Peyer's patch (tissue), 4 donors: ENCODE results near the gene EP400.

Source experiments
- POLR2A ChIP-seq, 2 donors: fragments of 450-650 bp; IDR thresholded peaks; one replicate each; pipeline ENCODE4 v1.5.1; 2017; ENCODE audit warnings: antibody characterized with exemption in 2 of 2, mild to moderate bottlenecking in 2 of 2, moderate library complexity in 2 of 2
- TF ChIP-seq, protein P1 (sequence below), 6 experiments: fragments of 450-650 bp in 4 of 6; fragments of 200-600 bp in 2 of 6; sonication (generic) in 1 of 6; IDR thresholded peaks; one replicate each; pipeline ENCODE4 v1.5.1; 2017 to 2019; ENCODE audit warnings: antibody characterized with exemption in 6 of 6, mild to moderate bottlenecking in 3 of 6, moderate library complexity in 1 of 6

DNA sequence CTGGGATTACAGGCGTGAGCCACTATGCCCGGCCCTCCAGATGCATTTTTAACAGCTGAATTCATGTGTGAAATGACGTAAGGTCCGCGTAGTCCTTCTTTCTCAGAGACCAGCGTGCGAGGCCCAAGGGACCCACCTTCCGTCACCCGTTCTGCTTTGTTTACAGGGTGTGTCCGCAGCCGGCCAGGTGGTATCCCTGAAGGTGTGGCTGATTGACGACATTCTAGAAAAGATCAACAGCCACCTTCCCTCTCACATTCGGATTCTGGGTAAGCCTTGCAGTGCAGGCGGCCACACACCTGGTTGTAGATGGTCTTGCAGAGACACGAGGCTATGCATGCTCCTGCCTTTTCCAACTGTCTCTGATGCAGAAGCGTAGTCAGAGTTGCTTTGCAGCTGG, 10.7 kb upstream of the EP400 start:
- TF ChIP-seq, protein P1, sequence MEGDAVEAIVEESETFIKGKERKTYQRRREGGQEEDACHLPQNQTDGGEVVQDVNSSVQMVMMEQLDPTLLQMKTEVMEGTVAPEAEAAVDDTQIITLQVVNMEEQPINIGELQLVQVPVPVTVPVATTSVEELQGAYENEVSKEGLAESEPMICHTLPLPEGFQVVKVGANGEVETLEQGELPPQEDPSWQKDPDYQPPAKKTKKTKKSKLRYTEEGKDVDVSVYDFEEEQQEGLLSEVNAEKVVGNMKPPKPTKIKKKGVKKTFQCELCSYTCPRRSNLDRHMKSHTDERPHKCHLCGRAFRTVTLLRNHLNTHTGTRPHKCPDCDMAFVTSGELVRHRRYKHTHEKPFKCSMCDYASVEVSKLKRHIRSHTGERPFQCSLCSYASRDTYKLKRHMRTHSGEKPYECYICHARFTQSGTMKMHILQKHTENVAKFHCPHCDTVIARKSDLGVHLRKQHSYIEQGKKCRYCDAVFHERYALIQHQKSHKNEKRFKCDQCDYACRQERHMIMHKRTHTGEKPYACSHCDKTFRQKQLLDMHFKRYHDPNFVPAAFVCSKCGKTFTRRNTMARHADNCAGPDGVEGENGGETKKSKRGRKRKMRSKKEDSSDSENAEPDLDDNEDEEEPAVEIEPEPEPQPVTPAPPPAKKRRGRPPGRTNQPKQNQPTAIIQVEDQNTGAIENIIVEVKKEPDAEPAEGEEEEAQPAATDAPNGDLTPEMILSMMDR (IDR thresholded peaks at IDR 0.05), result no peak
- TF ChIP-seq POLR2A (IDR thresholded peaks at IDR 0.05), result no peak
